ENCODE results near the gene MFSD6. TPM values are rescaled to one million over a fixed set of nuclear protein-coding genes. Genes with fewer than 3 reads are reported as not detected.

MFSD6 gene
- total RNA-seq, 1 donor from 2014 or later: 21.5 TPM

DNA sequence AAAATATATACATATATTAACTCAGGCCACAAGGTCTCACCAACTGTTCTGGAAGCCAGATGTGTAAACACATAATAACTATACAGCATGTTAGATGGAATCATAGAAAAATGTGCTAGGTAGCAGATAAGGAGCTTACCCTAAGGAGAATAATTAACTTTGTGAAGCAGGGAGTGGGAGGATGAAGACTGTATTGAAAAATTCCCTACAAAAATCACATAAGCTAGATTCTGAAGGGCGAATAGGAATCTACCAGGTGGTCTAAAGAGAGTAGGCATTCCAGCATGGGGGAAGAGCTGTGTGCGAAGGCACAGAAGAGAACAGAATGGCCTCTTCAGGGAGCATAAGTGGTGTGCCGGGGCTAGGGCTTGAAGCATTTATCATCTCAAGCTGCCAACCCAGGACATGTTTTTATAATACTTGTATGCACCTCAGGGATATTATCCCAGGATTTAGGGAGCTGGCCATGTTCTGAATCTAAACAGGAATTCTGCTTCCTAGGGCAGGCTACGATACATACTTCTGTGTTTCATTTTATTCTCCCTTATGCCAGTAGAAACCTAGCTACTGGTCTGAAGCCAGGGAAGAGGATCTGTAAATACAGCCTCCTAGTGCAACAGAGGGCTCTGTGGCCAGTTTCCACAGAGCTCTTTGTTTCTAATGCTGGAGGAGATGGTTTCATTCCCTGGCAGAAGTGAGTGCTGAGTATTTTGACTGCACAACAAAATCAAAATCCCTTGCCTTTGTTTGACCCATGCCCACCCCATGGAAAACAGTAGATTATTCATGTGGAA is 69.7 kb downstream of the MFSD6 start:
- Mint-ChIP-seq H3K27ac (no peak overlapping the region), H3K36me3 (ENCODE audit: low read depth) (peaks cover 20% of the 10 kb centered on the region), H3K4me1 (no peaks in the 10 kb centered on the region), H3K27me3 (no peaks in the 10 kb centered on the region), H3K9me3 (no peaks in the 10 kb centered on the region), H3K4me3 (no peak overlapping the region)
- ATAC-seq (ENCODE audit: low read depth) (no peak), DNase-seq (no peak)
- CTCF ChIA-PET: no interaction called here
- TF ChIP-seq, protein P1, sequence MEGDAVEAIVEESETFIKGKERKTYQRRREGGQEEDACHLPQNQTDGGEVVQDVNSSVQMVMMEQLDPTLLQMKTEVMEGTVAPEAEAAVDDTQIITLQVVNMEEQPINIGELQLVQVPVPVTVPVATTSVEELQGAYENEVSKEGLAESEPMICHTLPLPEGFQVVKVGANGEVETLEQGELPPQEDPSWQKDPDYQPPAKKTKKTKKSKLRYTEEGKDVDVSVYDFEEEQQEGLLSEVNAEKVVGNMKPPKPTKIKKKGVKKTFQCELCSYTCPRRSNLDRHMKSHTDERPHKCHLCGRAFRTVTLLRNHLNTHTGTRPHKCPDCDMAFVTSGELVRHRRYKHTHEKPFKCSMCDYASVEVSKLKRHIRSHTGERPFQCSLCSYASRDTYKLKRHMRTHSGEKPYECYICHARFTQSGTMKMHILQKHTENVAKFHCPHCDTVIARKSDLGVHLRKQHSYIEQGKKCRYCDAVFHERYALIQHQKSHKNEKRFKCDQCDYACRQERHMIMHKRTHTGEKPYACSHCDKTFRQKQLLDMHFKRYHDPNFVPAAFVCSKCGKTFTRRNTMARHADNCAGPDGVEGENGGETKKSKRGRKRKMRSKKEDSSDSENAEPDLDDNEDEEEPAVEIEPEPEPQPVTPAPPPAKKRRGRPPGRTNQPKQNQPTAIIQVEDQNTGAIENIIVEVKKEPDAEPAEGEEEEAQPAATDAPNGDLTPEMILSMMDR (IDR thresholded peaks at IDR 0.05): no peak
- intact Hi-C loops (cut with micrococcal nuclease): no loop called here
- POLR2A ChIA-PET: no interaction called here

DNA sequence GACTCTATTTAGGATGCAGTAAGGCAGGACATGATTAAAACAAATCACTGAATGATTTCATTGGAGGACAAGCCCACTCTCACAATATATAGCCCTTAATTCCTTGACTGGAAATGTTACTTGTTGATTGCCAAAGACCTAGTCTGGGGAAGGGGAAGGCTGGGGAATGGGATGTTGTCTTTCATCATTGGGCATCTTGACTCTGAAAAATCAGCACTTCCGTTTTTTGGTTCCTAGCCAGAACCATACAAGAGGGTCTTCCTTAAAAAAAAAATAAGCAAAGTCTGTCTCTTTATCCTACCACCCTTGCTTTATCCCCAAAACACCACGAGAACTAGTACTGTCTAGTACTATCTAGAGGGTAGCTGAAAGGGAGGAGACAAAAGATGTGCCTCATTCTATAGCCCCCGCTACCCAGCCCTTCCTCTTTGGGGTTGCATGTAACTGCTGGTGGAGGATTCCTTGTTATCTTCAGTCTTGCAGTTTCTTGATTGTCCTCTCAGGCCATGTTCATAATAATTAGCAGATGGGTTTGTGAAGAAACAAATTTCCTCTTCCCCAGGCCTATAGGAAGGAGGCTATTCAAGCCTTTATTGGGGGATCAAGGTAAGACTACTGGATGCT is 70.5 kb downstream of the MFSD6 start:
- TF ChIP-seq, protein P1 (IDR thresholded peaks at IDR 0.05): no peak
- Mint-ChIP-seq H3K36me3 (ENCODE audit: low read depth) (peaks cover 19% of the 10 kb centered on the region), H3K4me3 (no peak overlapping the region), H3K27me3 (no peaks in the 10 kb centered on the region), H3K9me3 (no peaks in the 10 kb centered on the region), H3K4me1 (no peaks in the 10 kb centered on the region), H3K27ac (no peak overlapping the region)
- intact Hi-C loops (cut with micrococcal nuclease): no loop called here
- ChIA-PET POLR2A (no interaction called here), CTCF (no interaction called here)
- ATAC-seq (ENCODE audit: low read depth) (no peak), DNase-seq (no peak)

DNA sequence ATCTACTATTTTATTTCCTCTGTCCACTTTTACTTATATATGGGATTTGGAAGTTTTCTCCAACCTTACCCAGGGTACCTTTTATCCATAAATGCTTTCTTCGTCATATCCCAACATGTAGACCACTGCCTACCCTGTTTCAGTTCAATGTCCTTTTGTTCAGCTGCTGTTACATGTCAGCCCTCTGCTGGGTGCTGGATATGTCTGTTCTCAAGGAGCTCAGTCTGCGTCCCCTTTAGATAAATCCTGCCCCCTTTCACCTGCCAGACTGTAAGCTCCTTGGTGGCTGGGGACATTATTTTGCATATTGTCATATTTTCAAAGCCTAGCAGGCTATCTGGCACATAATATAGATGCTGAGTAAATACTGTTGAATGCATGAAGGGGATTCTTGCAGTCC is 73.2 kb downstream of the MFSD6 start:
- ChIA-PET POLR2A (no interaction called here), CTCF (no interaction called here)
- Mint-ChIP-seq H3K4me3 (no peak overlapping the region), H3K27me3 (no peaks in the 10 kb centered on the region), H3K4me1 (no peaks in the 10 kb centered on the region), H3K36me3 (ENCODE audit: low read depth) (peaks cover 27% of the 10 kb centered on the region), H3K9me3 (no peaks in the 10 kb centered on the region), H3K27ac (no peak overlapping the region)
- intact Hi-C loops (cut with micrococcal nuclease): no loop called here
- TF ChIP-seq, protein P1 (IDR thresholded peaks at IDR 0.05): no peak
- DNase-seq (no peak), ATAC-seq (ENCODE audit: low read depth) (no peak)

GRCh38 chr2:190482451-190482850 is 74.3 kb downstream of the MFSD6 start:
- ATAC-seq (ENCODE audit: low read depth) (no peak), DNase-seq (no peak)
- Mint-ChIP-seq H3K9me3 (no peaks in the 10 kb centered on the region), H3K4me3 (no peak overlapping the region), H3K27ac (no peak overlapping the region), H3K27me3 (no peaks in the 10 kb centered on the region), H3K36me3 (ENCODE audit: low read depth) (peaks cover 35% of the 10 kb centered on the region), H3K4me1 (no peaks in the 10 kb centered on the region)
- CTCF ChIA-PET: no interaction called here
- intact Hi-C loops (cut with micrococcal nuclease): no loop called here
- TF ChIP-seq, protein P1 (IDR thresholded peaks at IDR 0.05): no peak
- POLR2A ChIA-PET: no interaction called here

- Mint-ChIP-seq H3K4me3 (no peak overlapping the region), H3K9me3 (no peaks in the 10 kb centered on the region), H3K4me1 (no peaks in the 10 kb centered on the region), H3K27me3 (no peaks in the 10 kb centered on the region), H3K27ac (no peak overlapping the region), H3K36me3 (ENCODE audit: low read depth) (peaks cover 58% of the 10 kb centered on the region)
- TF ChIP-seq, protein P1 (IDR thresholded peaks at IDR 0.05): no peak
- DNase-seq: no peak
- intact Hi-C loops (cut with micrococcal nuclease): no loop called here
- ChIA-PET CTCF (no interaction called here), POLR2A (interaction anchor here (0.5 kb wide), 1 partner anchor 162 kb away, joined by 10 read pairs; the partner anchor contains the start of gene NAB1)
- no peak for ATAC-seq (ENCODE audit: low read depth)
Observed at GRCh38 chr2:190486037-190486623, 78.0 kb downstream of the MFSD6 start.
